H1 (cell line): ENCODE measurements around the gene TOMM5.

Source experiments
- CTCF ChIP-seq, 3 experiments: IDR thresholded peaks; 1 replicate in 2 of 3; 2 replicates in 1 of 3; pipeline versions ENCODE4 v1.5.1 to v1.6.1; 2011; ENCODE audit warnings: low read length in 3 of 3, mild to moderate bottlenecking in 3 of 3, inconsistent platforms in 2 of 3, low read depth in 1 of 3, moderate library complexity in 1 of 3; ENCODE audit not compliant: insufficient read depth in 1 of 3; ENCODE audit errors: control extremely low read depth in 1 of 3
- POLR2A ChIP-seq, 2 experiments: IDR thresholded peaks; 1 replicate in 1 of 2; 2 replicates in 1 of 2; pipeline ENCODE4 v1.6.1; 2011; ENCODE audit warnings: low read depth in 2 of 2, low read length in 2 of 2, mild to moderate bottlenecking in 2 of 2; ENCODE audit errors: control extremely low read depth in 1 of 2

- TF ChIP-seq POLR2A (IDR thresholded peaks at IDR 0.05; ENCODE audit: control extremely low read depth in 1 of 2, low read depth in 2 of 2, low read length in 2 of 2) (no peak), CTCF (IDR thresholded peaks at IDR 0.05; ENCODE audit: control extremely low read depth in 1 of 3, insufficient read depth in 1 of 3, low read depth in 1 of 3, low read length in 3 of 3) (no peak)
Observed at GRCh38 chr9:37559125-37559524, 33.3 kb downstream of the TOMM5 start.
